Fibroblast of pulmonary artery (primary cell): ENCODE results near the gene PLEKHA6.
"Not testable (repeated sequence)": the region's sequence is repeated elsewhere in the genome, so short reads cannot be mapped to it uniquely, and the experiment has no call there.

Experiments
- DNase-seq: peaks from one replicate; pipeline ENCODE4 v3.0.0-alpha.2; 2010; ENCODE audit warnings: low read depth
- H3K4me3 ChIP-seq: replicated peaks from 2 replicates; pipeline ENCODE4 v1.5.1; 2011; ENCODE audit warnings: low read depth, mild to moderate bottlenecking, control low read depth, low read length, moderate library complexity
- CTCF ChIP-seq: IDR thresholded peaks from 2 replicates; pipeline ENCODE4 v1.5.1; 2011; ENCODE audit warnings: mild to moderate bottlenecking, control low read depth, low read length, inconsistent platforms; ENCODE audit errors: missing control alignments

PLEKHA6 gene

GRCh38 chr1:204333427-204333826 lies 26.3 kb downstream of the PLEKHA6 start:
- no peak for TF ChIP-seq CTCF
- DNase-seq: no peak
- no peak overlapping the region for H3K4me3 ChIP-seq

GRCh38 chr1:204331847-204332487 lies 27.8 kb downstream of the PLEKHA6 start:
- no peak overlapping the region for H3K4me3 ChIP-seq
- TF ChIP-seq CTCF: no peak
- no peak for DNase-seq

GRCh38 chr1:204331275-204331674 lies 28.5 kb downstream of the PLEKHA6 start:
- H3K4me3 ChIP-seq: no peak overlapping the region
- TF ChIP-seq CTCF: no peak
- DNase-seq: no peak

GRCh38 chr1:204327870-204328269 lies 31.9 kb downstream of the PLEKHA6 start:
- H3K4me3 ChIP-seq, DNase-seq: not testable (repeated sequence)

GRCh38 chr1:204327359-204327758 lies 32.4 kb downstream of the PLEKHA6 start:
- DNase-seq: no peak
- no peak overlapping the region for H3K4me3 ChIP-seq
- no peak for TF ChIP-seq CTCF

- no peak for TF ChIP-seq CTCF
- no peak overlapping the region for H3K4me3 ChIP-seq
Observed at GRCh38 chr1:204326771-204327300, 32.9 kb downstream of the PLEKHA6 start.

GRCh38 chr1:204325944-204326343 lies 33.8 kb downstream of the PLEKHA6 start:
- TF ChIP-seq CTCF: no peak
- H3K4me3 ChIP-seq: no peak overlapping the region
- no peak for DNase-seq

More at GRCh38 chr1:204326771-204327300, 32.9 kb downstream of the PLEKHA6 start:
- no peak for DNase-seq
